Measurements from ENCODE around the gene ABHD5.

The ABHD5 gene

DNA sequence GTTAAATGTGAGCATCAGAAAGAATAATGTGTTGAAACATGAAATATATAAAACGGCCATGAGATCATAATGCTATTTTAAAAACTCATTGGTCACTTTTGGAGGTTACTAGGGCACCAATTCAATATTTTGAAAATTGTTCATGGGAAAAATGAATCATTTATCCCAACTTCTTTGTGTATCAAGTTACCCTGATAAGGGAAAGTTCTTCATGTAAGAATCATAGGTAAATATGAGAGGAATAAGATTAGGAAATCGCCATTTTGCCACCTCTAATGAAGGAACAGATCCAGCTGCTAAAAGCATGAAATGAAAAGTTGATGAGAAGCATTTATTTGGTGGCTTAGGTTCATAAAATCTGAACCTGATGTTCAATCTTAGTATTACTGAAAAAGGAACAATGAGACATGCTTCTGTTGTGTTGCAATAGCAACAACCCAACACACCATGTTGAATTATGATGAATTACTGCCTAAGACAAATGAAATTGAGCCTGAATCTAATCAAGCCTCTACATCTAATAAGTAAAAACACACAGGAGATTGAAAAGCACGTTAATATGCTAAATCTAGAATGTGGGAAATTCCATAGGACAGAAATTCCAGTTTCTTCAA lies 32.5 kb downstream of the ABHD5 start:
- DNase-seq (ENCODE audit: low read depth) = no peak

GRCh38 chr3:43726521-43726920 lies 35.8 kb downstream of the ABHD5 start:
- no peak for DNase-seq (ENCODE audit: low read depth)

GRCh38 chr3:43727930-43728329 lies 37.2 kb downstream of the ABHD5 start:
- DNase-seq (ENCODE audit: low read depth) = no peak

DNA sequence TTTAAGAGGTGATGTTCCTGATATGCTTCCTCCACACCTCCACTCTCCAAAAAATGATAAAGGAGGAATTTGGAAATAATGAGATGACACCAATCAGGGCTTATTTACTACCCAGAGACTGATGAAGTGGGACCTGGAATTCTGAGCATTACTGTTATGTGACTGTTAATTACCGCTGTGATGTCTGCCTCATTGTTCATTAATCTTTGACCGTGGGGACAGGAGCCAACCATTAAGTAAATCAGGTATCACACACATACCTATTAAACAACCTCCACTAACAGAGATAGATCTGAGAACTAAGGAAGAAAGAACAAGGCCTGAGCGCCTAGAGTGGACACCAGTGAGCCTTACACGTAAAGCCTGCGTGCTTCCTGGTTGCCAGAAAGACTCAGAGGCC lies 37.7 kb downstream of the ABHD5 start:
- no peak for DNase-seq (ENCODE audit: low read depth)

GRCh38 chr3:43728947-43729346 lies 38.2 kb downstream of the ABHD5 start:
- no peak for DNase-seq (ENCODE audit: low read depth)

- DNase-seq (ENCODE audit: low read depth) = no peak
These were observed 39.1 kb downstream of the ABHD5 start for GRCh38 chr3:43729707-43730414.

DNA sequence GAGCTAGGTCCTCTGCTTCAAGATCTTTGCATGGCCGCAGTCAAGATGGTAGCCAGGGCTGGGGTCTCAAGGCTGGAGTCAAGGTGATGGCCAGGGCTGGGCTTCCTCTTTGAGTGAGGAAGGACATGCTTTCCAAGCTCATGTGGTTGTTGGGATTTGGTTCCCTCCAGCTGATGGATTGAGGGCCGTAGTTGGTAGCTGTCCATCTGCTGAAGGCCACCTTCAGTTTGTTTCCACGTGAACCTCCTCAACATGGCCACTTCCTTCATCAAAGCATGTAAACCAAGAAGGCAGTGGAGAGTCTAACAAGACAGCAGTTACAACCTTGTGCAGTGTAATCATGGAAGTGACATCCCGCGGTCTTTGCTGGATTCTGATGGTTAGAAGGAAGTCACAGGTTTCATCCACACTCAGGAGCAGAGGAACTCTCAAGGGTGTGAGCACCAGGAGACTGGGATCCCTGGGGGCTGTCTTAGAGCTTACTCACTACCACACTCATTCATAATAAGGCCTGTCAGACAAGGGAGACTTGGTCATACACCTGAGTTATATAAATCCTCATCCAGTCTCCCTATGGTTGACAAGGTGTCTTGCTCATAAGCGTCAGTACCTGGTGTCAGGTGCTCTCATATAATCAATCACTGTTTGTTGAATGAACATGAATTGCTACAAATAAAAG lies 42.1 kb downstream of the ABHD5 start:
- DNase-seq (ENCODE audit: low read depth) = no peak

DNA sequence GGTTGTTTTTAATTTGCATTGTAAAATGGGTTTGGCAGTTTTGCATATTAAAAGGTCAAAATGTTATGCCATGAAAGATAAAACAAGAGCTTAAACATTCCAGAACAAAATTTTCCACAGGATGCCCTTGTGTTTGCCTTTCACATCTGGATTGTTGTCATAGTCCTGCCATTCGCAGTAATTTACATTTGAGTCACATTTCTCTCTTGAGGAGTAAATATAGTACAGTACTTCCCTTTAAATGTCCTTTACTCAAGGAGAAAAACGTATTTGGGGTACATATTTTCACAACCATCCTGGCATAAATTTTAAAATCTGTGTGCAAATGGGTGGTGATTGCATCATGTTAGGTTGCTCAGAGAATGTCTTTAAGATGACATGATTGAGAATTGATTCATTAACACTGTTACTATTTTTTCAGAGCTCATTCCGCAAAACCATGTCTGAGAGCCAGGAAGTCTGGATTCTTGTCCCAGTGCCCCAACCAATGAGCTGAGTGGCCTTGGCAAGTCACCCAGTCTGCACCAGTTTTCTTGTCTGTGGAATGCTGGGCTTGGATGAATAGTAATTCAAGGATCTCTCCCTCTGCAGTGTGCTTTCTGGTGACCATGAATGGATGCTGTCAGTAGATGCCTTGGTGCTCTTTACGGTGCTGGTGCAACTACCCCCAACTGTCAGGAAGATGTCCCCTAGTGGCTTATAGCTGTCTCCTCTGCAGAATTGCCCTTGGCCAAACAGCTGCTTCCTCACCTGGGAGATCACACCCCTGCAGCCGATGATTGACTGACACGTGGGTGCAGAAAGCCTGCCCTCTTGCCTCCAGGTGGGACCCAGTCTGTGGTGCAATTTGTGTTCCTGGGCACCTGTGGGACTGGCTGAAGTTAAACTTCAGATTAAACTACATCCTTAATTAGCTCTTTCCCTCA lies 43.0 kb downstream of the ABHD5 start:
- DNase-seq (ENCODE audit: low read depth) = no peak

GRCh38 chr3:43734685-43735084 lies 43.9 kb downstream of the ABHD5 start:
- DNase-seq (ENCODE audit: low read depth) = no peak

DNA sequence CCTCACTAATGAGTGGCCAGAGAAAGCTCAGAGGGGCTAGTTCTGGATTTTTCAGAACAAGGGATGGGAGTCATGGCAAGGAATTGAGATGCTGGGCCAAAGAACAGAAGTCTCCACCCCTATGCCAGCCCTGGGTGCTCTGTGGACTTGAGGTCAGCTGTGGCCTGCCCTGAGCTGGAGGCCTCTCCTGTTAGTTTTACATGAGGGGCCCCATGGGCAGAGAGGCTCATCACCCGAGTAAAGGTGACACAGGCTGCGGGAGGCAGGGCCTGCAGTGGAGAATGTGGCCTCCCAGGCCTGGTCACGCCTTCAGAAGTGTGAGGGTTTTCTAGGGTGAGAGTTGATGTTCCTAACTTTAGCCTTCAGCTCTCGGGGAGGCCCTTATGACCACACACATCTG lies 44.9 kb downstream of the ABHD5 start:
- DNase-seq (ENCODE audit: low read depth) = no peak

DNA sequence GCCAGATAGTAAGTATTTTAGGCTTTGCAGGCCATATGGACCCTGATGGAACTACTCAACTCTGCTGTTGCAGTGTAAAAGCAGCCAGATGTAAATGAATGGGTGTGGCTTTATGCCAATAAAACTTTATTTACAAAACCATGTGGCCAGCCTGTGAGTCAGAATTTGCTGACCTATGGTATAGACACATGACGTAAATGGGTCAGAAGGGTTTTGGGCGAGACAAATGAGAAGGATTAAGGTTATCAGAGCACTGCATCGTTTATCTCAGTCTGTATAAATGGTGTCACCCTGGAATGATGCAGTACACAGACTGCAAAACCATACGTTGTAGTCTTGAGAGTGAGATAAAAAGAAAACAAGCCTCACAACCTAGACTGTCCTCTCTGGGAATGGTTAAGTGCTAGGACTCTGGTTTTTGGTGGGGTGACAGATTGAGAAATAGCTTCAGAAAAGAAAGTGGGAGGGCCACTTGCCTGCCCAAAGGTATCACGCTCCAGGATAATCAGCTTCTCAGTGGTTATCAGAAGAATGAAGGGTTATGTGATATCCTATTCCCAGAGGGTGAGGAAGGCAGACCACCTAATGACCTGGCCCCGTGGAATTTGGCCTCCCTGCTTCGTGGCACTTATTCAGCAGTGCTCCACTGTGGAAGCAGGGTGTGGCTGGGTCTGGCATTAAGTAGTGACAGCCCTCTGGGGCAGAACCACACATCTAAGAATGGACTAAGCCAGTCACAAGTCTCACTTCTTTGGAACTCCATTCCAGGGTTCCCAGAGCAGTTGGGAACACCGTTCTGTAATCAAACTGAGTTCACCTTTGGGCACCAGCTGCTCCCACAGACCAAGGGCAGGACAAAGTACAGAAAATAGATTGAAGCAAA lies 46.1 kb downstream of the ABHD5 start:
- DNase-seq (ENCODE audit: low read depth) = no peak

GRCh38 chr3:43738305-43738704 lies 47.6 kb downstream of the ABHD5 start:
- no peak for DNase-seq (ENCODE audit: low read depth)

DNA sequence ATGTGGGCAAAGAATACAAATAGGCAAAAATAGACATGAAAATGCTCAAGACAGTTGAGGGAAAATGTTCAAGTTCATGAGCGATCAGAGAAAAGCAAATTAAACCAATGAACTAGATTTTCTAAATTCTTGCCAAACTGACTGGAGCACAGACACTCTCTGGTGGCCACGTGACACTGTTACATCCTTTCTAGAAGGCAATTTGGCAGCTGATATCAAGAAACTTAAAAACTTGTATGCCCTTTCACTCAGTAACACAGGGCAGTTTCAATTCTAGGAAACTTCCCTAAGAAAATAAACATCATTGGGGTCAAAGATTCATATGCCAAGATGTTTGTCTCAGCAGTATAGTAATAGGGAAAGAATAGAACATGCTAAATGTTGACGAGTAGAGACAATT lies 52.2 kb downstream of the ABHD5 start:
- DNase-seq (ENCODE audit: low read depth) = no peak

DNA sequence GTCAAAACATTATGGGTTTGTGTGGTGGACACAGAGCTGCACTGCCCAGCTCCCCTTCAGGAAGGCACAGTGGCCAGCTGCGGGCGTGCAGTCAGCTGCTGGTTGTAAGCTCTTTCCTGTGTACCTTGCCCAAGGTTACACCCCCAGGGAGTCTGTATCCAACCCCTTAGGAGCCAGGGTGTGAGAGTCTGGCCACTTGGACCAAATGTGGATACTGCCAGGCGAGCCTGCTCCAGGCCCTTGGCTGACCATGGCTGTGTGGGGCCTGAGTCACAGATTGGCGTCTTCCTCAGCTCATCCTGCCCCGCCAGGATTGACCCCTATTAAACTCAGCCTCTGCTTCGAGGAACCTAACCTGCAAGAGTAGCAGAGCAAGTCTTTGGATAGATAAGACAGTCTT lies 56.9 kb downstream of the ABHD5 start:
- no peak for DNase-seq (ENCODE audit: low read depth)

DNA sequence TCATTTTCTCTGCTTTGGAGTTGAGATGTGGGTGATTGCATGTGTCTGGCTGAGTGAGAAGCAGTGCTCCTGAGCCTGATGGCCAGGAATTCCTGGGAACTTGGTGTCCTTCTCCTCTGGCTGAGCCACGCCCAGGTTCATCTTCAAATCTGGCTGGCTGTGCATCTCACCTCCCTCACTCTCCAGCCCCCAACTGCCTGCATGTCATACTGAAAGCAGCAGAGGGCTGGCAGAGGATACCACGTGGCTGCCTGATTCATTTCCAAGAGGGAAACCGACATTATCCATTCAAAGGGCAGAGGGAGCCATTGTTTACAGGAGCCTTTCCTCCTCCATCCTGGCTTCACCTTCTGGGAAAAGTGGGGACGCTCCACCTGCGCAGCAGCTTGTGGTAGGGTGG lies 57.4 kb downstream of the ABHD5 start:
- no peak for DNase-seq (ENCODE audit: low read depth)

DNA sequence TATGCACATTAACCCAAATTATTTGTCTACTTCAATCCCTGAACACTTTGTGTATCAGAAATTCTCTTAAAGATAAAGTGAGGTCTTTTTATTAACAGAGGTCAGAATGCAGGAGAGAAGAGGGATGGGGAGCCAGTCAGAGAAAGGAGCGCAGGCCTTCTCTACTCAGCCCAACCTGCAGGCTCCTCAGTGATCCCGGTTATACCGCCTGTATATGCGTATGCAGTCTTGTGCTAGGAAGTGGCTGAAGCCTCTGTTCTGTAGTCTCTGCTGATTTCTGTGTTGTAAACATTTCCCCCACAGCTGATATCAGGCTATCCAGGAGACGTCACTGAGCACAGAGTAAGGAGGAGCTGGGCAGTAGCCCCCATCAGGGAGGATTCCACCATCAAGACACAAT lies 57.9 kb downstream of the ABHD5 start:
- DNase-seq (ENCODE audit: low read depth) = no peak

DNA sequence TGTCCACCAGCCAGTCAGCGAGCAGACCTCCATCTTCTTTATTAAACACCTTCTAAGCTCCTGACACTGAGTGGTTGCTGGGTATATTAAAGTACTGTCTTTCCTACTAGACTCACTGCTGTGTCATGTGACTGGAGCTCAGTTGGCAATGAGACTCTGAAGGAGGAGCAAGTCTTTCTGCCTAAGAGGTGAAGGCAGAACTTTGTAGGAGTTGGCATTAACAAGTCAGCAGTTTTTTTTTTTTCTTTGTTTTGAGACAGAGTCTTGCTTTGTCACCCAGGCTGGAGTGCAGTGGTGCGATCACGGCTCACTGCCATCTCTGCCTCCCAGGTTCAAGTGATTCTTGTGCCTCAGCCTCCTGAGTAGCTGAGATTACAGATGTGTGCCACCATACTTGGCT lies 62.2 kb downstream of the ABHD5 start:
- DNase-seq (ENCODE audit: low read depth) = no peak

- no peak for DNase-seq (ENCODE audit: low read depth)
These were observed 63.3 kb downstream of the ABHD5 start for GRCh38 chr3:43753741-43754715.

GRCh38 chr3:43755516-43756200 lies 64.9 kb downstream of the ABHD5 start:
- DNase-seq (ENCODE audit: low read depth) = no peak
